Measurements from ENCODE around the gene CEP250.
"Not testable (repeated sequence)": the region's sequence is repeated elsewhere in the genome, so short reads cannot be mapped to it uniquely, and the experiment has no call there.

The CEP250 gene

DNA sequence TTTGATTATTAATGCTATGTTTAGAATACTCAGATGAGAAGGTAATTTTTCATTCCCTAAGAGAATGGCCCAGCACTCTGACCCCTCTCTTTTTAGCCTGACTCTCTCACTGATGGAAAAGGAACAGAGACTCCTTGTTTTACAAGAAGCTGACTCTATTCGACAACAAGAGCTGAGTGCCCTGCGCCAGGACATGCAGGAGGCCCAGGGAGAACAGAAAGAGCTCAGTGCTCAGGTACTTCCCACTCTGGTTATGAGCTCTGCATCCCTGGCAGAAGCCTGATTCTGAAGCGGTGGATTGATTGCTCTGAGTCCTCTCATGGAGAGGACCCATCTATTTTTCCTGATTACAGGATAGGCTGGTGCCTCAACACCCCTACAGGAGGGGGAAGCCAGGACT lies 41.1 kb downstream of the CEP250 start:
- DNase-seq = no peak

DNA sequence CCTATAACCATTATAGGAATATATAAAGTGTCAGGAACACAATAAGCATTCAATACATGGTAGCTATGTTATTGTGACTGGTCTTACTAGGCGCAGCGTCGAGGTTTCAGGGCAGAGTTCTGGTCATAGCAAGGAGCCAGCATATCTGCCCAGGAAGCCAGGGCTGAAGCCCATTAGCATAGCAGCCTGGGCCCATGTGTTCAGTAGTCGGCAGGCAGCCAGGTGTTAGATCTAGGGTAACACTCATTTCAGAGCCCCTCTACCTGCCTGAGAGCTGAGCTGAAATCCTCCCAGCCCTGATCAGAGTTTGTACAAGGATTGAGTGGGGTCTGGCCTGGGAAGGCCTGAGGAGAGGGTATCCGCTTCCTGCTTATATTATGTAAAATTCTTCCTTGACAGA lies 41.9 kb downstream of the CEP250 start:
- DNase-seq = no peak

DNA sequence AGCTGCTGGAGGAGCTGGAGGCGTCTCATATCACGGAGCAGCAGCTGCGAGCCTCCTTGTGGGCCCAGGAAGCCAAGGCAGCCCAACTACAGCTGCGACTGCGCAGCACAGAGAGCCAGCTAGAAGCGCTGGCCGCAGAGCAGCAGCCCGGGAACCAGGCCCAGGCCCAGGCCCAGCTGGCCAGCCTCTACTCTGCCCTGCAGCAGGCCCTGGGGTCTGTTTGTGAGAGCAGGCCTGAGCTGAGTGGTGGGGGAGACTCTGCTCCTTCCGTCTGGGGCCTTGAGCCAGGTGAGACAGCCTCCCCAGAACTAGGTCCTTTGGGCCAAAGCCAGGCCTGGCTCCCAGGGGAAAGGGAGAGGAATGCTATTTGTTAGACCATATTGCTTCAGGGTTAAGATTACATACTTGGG lies 42.4 kb downstream of the CEP250 start:
- no peak for DNase-seq

DNA sequence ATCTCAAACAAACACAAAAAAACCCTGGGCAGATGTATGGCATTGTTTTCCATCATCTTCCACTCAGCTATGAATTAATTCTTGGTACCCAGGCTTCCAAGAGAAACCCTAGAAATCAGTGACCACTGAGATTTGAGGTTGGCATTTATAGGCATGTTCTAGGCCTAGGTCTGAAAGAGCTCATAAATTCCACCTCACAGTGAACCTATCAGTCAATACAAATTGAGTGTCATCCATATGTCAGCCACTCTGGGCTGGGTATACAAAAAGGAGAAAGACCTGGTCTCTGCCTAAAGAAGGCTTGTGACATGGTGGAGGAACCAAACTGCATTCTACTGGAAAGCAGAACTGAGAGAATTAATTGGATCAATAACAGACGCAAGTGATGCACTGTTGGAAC lies 43.9 kb downstream of the CEP250 start:
- DNase-seq = no peak

DNA sequence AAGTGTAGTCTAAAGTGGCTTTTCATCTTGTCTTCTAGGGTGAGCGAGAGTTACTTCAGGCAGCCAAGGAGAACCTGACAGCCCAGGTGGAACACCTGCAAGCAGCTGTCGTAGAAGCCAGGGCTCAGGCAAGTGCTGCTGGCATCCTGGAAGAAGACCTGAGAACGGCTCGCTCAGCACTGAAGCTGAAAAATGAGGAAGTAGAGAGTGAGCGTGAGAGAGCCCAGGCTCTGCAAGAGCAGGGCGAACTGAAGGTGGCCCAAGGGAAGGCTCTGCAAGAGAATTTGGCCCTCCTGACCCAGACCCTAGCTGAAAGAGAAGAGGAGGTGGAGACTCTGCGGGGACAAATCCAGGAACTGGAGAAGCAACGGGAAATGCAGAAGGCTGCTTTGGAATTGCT lies 47.0 kb downstream of the CEP250 start:
- no peak for DNase-seq

DNA sequence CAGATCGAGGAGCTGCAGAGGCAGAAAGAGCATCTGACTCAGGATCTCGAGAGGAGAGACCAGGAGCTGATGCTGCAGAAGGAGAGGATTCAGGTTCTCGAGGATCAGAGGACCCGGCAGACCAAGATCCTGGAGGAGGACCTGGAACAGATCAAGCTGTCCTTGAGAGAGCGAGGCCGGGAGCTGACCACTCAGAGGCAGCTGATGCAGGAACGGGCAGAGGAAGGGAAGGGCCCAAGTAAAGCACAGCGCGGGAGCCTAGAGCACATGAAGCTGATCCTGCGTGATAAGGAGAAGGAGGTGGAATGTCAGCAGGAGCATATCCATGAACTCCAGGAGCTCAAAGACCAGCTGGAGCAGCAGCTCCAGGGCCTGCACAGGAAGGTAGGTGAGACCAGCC lies 47.9 kb downstream of the CEP250 start:
- no peak for DNase-seq

DNA sequence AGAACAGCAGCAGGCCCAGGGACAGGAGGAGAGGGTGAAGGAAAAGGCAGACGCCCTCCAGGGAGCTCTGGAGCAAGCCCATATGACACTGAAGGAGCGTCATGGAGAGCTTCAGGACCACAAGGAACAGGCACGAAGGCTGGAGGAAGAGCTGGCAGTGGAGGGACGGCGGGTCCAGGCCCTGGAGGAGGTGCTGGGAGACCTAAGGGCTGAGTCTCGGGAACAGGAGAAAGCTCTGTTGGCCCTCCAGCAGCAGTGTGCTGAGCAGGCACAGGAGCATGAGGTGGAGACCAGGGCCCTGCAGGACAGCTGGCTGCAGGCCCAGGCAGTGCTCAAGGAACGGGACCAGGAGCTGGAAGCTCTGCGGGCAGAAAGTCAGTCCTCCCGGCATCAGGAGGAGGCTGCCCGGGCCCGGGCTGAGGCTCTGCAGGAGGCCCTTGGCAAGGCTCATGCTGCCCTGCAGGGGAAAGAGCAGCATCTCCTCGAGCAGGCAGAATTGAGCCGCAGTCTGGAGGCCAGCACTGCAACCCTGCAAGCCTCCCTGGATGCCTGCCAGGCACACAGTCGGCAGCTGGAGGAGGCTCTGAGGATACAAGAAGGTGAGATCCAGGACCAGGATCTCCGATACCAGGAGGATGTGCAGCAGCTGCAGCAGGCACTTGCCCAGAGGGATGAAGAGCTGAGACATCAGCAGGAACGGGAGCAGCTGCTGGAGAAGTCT lies 48.6 kb downstream of the CEP250 start:
- no peak for DNase-seq

DNA sequence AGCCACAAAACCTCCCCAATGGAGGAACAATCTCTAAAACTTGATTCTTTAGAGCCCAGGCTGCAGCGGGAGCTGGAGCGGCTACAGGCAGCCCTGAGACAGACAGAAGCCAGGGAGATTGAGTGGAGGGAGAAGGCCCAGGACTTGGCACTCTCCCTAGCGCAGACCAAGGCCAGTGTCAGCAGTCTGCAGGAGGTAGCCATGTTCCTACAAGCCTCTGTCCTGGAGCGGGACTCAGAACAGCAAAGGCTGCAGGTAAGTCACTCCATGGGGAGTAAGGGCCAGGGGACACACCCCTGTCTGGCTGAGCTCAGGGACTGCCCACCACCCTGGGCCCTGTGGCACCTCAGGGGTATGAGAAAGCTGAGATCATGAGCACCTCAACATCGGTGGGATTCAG lies 49.4 kb downstream of the CEP250 start:
- DNase-seq = no peak

DNA sequence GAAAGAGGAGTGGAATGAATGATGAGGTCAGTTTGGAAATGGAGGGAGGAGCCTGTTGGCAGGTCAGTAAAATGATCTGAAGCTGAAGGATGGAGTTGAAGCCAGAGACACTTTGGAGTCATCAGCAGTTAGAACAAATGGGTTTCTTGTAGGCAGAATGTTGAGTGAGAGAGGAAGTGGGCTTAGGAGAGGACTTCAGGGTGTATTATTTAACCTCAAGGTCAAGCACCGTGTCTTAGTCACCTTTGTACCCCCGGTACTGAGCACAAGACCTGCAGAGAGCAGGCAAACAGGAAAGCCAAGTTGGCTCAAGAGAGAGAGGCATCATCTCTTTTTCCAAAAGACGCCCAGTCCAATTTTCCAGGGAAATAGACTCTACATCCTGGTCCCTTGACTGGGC lies 50.8 kb downstream of the CEP250 start:
- no peak for DNase-seq

DNA sequence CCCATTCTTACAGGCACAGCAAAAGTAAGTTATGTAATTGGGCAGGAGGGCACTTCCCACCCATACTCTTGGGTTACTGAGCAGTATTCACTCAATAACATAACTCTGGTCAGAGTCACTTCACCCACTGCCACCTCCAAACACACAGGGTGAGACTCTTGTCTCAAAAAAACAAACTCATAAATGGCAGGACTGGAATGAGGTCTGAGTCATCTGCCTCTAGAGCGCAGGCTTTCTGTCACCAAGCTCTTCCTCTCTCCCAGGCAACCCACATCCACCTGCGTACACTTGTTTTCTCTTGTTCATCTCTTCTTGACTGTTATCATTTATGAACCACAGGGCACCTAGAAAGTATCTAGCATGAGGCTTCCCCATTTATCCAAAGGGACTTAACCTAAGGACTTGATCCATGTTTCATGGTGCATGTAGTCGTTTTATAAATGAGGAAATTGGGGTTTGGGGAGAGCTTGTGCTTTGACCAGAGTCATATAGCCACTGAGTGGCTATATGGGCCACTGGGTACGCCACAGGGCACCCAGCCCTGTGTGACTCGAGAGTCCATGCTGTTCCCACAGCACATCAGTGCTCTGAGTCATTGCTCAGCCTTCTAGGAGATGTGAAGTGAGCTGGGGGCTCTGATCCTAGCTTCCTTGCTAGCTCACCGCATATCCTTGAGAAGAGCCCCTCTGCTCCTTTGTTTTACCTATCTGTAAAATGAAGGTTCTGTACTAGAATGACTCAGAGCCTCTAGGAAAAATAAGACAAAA lies 51.7 kb downstream of the CEP250 start:
- DNase-seq = no peak

DNA sequence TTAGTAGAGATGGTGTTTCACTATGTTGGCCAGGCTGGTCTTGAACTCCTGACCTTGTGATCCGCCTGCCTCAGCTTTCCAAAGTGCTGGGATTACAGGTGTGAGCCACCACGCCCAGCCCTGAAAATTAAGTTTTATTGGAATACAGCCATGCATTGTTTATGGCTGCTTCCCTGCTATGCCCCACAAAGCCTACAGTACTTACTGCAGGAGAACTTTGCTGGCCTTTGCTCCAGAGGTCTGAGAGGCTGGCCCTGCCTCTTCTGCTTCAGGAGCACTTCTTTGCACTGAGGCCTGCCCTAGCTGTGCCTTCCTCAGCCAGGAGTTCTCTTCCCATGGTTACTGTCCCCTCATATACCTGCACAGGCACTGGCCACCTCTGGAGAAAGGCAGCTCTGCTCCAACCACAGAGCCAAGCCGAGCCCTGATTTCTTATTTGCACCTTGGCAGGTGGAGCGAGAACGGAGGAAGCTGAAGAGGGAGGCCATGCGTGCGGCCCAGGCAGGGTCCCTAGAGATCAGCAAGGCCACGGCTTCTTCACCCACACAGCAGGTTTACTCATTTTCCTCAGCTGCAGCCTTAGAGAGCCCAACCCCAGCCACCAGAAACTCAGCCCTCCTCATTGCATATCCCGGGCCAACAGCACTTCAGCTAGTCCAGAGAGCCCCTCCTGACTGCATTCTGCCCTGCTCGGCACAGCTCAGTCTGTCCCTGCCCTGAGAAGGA lies 53.3 kb downstream of the CEP250 start:
- DNase-seq = no peak

DNA sequence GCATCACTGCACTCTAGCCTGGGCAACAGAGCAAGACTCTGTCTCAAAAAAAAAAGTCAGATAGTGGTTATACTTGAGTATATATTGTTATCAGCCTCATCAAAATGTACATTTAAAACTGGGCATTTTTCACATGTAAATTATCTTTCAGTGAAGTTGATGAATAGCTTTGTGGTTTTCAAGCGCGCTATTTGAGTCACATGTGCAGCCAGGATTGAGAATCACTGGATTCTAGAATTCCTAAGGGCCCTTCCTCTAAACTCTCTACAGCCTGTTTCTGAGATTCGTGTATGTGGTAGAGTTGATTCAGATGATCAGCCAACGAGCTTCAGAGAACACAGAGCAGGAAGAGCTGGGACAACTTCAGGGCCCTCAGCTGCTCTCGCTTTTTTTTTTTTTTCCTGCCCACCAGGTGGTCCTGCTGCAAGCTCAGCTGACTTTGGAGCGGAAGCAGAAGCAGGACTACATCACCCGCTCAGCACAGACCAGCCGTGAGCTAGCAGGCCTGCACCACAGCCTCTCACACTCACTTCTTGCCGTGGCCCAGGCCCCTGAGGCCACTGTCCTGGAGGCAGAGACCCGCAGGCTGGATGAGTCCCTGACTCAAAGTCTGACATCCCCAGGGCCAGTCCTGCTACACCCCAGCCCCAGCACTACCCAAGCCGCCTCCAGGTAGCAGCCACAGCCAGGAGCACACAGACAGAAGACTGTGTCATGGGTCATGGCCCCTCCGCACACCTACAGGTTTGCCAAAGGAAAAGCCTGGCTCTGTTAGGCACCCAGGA lies 55.7 kb downstream of the CEP250 start:
- no peak for DNase-seq

DNA sequence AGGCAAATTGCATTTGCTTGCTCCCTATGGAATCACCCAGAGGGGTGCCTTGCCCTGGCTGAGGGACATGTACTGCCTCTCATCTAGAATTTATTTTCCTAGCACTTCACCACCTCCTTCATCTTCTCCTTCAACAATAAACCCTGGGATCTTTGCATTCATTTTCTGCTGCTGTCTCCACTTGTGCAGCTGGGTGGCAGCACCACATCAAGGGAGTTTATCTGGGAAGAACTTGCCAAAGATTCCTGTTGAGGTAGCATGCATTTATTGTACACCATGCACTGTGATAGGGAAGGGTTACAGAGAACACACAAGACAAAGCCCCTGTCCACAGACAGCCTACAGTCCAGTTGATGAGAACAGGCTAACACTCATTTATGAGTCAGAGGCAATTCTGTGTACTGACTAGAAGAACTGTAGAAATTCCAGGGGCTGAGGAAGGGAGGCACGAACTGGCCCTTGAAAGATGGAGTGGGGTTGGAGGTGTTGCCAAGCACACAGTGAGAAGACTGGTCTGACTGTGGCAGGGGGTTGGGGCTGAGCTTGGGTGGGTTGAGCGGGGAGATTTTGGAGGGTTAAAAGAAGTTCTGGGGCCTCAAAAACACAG lies 56.5 kb downstream of the CEP250 start:
- DNase-seq = no peak

DNA sequence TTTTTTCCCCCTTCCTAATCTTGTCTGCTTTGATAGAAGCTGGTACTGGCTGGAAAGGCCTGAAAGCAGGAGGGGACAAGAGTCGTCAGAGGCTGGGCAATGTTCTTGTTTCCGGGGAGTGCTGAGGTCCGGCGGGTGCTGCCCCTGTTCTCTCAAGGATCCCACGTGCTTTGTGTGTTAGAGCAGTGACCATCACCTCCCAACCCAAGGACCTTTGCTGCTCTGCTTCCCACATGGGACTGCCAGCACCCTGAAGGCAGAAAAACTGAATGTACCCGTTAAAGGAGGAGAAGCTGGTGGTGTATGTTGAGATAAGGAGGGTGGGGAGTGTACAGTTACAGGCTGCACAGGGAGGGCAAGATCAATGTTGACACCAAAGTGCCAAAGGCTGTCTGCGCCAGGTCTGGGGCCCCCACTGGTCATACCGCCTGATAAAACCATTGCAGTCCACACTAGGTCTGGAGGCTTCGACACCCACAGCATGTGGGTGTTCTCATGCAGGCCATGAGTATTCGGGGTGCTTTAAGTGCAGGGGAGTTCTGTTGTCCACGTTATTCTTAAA lies 59.1 kb downstream of the CEP250 start:
- no peak for DNase-seq

DNA sequence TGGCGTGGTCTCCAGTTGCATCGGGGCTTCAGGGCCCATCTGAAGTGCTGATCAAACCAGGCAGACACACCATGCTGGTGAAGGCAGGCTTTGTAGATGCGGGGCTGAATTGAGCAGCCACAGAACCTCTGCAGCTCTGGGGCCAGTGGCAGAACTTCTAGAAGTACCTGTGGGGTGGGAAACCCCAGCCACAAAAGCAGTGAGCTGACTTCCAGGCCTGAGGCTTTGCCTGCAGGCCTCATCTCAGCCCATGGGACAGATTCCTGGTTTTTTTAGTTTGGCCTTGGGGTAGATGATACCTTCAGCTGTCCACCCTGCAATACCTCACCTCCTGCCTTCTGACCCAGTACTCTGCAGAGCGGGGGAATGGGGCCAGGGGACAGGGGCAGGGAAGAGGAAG lies 59.9 kb downstream of the CEP250 start:
- DNase-seq = no peak

DNA sequence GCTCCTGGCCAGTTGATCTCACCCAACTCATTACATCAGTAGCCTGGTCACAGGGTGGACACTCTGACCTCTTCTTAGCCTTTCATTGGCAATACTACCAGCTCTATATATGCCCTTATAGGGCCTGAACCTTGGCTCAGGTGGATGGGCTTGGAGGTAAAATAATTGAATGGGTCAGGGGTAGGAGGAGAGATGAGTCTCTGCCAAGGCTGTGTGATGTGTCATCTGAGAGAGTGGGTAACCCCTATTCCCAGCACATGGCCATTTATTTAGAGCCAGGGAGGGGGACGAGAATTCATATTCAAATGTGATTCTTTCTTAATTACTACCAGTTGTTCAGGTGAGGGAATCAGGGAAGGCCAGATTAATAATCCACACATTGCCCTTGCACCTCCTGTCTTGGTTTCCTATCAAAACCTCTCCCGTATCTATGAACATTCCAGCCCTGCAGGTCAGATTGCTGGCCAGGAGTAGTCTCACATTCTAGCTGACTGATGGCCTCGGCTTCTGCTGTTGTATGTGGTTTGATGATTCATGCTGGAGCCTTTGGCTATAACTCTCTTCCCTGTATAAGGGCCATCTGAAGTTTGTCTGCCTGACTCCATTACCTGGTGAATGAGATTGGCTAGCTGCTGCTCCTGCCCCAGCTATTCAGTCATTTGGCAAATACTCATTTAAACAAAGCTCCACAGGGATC lies 60.7 kb downstream of the CEP250 start:
- no peak for DNase-seq

DNA sequence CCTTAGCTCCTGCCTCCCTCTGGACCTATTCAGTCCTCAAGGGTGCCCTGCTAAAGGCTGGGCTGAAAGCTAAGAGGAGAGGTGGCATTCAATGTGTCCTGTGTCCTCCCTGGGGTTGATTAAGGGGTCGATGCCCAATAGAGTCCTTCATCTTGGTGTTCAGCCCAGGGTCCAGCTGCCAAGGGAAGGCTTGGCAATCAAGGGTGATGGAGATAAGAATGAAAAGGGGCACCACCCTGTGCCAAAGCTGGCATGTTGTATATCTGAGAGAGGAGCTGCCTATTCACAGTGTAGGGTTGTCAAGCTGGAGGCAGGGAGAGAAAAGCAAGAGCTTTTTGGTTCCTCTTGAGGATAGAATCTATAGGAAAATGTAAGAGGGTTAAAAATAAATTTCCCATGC lies 61.7 kb downstream of the CEP250 start:
- no peak for DNase-seq

DNA sequence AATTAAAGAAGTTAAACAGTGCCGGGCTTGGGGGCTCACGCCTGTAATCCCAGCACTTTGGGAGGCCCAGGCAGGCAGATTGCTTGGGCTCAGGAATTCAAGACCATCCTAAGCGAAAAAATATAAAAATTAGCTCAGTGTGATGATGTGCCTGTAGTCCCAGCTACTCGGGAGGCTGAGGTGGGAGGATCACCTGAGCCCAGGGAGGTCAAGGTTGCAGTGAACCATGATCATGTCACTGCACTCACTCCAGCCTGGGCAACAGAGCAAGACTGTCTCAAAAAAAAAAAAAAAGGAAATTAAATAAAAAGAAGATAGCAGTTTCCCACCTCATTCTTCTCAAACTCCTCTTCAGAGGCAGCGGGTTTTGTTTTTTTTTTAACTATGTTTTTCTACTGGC lies 62.4 kb downstream of the CEP250 start:
- not testable (repeated sequence) for DNase-seq

DNA sequence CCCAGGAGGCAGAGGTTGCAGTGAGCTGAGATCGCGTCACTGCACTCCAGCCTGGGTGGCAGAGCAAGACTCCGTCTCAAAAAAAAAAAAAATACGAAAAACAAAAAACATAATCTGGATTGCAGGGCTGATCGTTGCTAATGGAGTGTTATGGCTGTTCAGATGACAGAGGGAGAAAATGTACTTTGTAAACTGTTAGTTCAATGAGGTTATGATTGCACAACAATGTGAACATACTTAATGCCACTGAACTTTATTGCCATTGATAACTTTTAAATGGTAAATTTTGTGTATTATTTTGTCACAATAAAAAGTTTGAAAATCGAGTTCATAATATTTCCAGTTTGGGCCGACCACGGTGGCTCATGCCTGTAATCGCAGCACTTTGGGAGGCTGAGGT lies 63.6 kb downstream of the CEP250 start:
- no peak for DNase-seq

DNA sequence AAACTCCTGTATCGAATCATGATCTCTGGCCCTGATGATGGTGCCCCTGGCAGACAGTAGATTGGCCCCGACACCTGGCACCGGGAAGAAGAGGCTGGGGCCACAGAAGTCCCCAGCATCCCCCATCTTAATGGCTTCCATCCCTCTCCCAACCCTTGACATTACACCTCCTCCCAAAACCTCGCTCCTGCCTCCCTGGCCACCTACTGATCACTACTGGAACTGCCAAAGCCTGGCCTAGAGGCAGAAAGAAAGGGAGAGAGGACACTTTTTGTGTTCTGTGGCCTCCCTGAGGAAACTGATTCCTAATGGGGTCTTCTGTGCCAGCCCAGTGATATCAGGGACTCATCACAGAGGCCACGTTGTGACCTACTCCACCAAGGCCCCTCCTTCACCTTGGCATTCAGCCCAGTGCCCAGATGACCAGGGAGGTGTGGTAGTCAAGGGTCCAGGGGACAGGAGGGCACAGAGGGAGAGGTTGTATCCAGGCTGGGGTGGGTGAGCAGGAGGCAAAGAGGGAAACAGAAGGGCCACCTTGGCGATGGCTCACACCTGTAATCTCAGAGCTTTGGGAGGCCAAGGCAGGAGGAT lies 68.0 kb downstream of the CEP250 start:
- DNase-seq = peak in 1 of 4 experiments; percentile 15

DNA sequence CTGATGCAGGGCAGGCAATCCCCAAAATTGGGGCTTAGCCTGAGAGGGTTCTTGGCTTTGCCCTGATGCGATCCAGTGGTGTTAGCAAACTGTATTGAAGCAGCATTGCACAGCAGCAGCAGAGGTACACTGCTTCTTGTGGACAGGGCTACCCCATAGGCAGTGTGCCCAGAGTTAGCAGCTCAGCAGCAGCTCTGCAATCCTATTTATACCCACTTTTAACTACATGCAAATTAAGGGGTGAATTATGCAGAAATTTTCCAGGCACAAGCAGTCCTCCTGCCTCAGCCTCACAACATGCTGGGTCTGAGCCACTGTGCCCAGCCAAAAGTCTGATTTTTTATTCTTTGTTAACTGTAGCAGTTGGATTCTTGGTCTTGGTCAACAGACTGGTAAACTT lies 70.2 kb downstream of the CEP250 start:
- DNase-seq = no peak

All from activated naive CD4-positive, alpha-beta T cell (primary cell).